Transverse colon (tissue), 4 donors: ENCODE results near the gene PAPSS1. TPM values are rescaled to one million over a fixed set of nuclear protein-coding genes. Genes with fewer than 3 reads are reported as not detected.

Source experiments
- DNase-seq: peaks from one replicate; pipeline ENCODE4 v3.0.0-alpha.2; 2019
- H3K27ac ChIP-seq, 4 donors: fragments of 200-600 bp; sonication (generic); 2 replicates each; pipeline ENCODE4 v1.5.1; 2016 to 2018; ENCODE audit warnings: inconsistent platforms in 4 of 4
- H3K27me3 ChIP-seq: fragments of 200-600 bp; sonication (generic); 2 replicates; pipeline ENCODE4 v1.5.1; 2017; ENCODE audit warnings: inconsistent platforms
- H3K36me3 ChIP-seq, 4 donors: fragments of 200-600 bp; sonication (generic); 2 replicates each; pipeline ENCODE4 v1.5.1; 2017 to 2019; ENCODE audit warnings: inconsistent platforms in 4 of 4
- H3K4me1 ChIP-seq, 4 donors: fragments of 200-600 bp; sonication (generic); 2 replicates each; pipeline ENCODE4 v1.5.1; 2017 to 2020; ENCODE audit warnings: inconsistent platforms in 4 of 4
- H3K4me3 ChIP-seq, 4 donors: fragments of 200-600 bp; sonication (generic); 1 replicate in 1 of 4; 2 replicates in 3 of 4; pipeline versions ENCODE4 v1.5.1 to v1.6.1; 2017 to 2019; ENCODE audit warnings: inconsistent platforms in 4 of 4
- H3K9me3 ChIP-seq, 2 donors: fragments of 200-600 bp; sonication (generic); 2 replicates each; pipeline ENCODE4 v1.5.1; 2017 to 2019; ENCODE audit warnings: inconsistent platforms in 2 of 2
- CTCF ChIP-seq, 5 experiments: fragments of 200-600 bp in 3 of 5; fragments of 450-650 bp in 2 of 5; sonication (generic) in 3 of 5; IDR thresholded peaks; 1 replicate in 2 of 5; 2 replicates in 3 of 5; pipeline ENCODE4 v1.5.1; 2016 to 2017; ENCODE audit warnings: antibody characterized with exemption in 5 of 5, inconsistent platforms in 3 of 5, mild to moderate bottlenecking in 2 of 5, moderate library complexity in 1 of 5
- EP300 ChIP-seq: sonication (generic); formaldehyde crosslinking; IDR thresholded peaks from one replicate; pipeline ENCODE4 v1.6.1; 2017; ENCODE audit warnings: antibody characterized with exemption, low read depth
- POLR2A ChIP-seq: fragments of 450-650 bp; IDR thresholded peaks from one replicate; pipeline ENCODE4 v1.6.1; 2016; ENCODE audit warnings: antibody characterized with exemption, mild to moderate bottlenecking, moderate library complexity
- POLR2AphosphoS5 ChIP-seq, 3 donors: sonication (generic); formaldehyde crosslinking; IDR thresholded peaks; one replicate each; pipeline ENCODE4 v1.6.1; 2016; ENCODE audit warnings: antibody characterized with exemption in 3 of 3
- WGBS, 2 donors: methylation state at CpG; one replicate each; pipeline ENCODE4 v1.1.5; 2018; ENCODE audit warnings: low coverage in 1 of 2; 5-methylcytosine and 5-hydroxymethylcytosine counted together
- in situ Hi-C, 4 donors: fragments of 200-750 bp; cut with MboI; loops; one replicate each; pipeline versions ENCODE4 v1.15.0 to v1.15.1; 2017; ENCODE audit warnings: low sequenced_read_pairs in 3 of 4, low pct_ligation_motif_present in 1 of 4, low pct_unique_long_range_greater_than_20kb in 1 of 4
- intact Hi-C: fragments of 100-400 bp; cut with DNase I; formaldehyde crosslinking; loops from one replicate; pipeline ENCODE4 v1.15.1; 2023; ENCODE audit warnings: low total_unique reads
- total RNA-seq, 4 donors: library from RNA; depleted of rRNA; stranded (reverse); fragments of >200 nt; gene quantifications; one replicate each; pipeline ENCODE4 v1.1.0, GENCODE V29; 2016

PAPSS1 gene
- total RNA-seq, 4 donors from 2014 or later = 7.5 to 23.3 (median 16.8) TPM

- in situ Hi-C loops = no loop called here
Observed at GRCh38 chr4:107721436-107722100, 1.5 kb upstream of the PAPSS1 start.

GRCh38 chr4:107719207-107719921 lies 670 bp downstream of the PAPSS1 start:
- no peaks in the 10 kb centered on the region for H3K36me3 ChIP-seq
- intact Hi-C loops = no loop called here
- H3K4me1 ChIP-seq = peaks cover 0 to 19% (median 15%) of the 10 kb centered on the region in 4 donors
- peak overlapping the region; percentile 88 to 96 (median 94) for H3K27ac ChIP-seq
- TF ChIP-seq CTCF (IDR thresholded peaks at IDR 0.05) (no peak), POLR2AphosphoS5 (IDR thresholded peaks at IDR 0.05) (no peak), POLR2A (no peak), EP300 (no peak)
- DNase-seq = no peak
- H3K4me3 ChIP-seq = peak overlapping the region; percentile 95 to 98 (median 96)
- in situ Hi-C loops = no loop called here
- no peaks in the 10 kb centered on the region for H3K27me3 ChIP-seq
- 1 to 9% methylated on average over 7 to 23 of the region's 28 CpGs for WGBS, 2 donors
- no peaks in the 10 kb centered on the region for H3K9me3 ChIP-seq

More at GRCh38 chr4:107721436-107722100, 1.5 kb upstream of the PAPSS1 start:
- Histone ChIP-seq H3K4me3 (peak overlapping the region in 3 of 4 donors; percentile 95 to 96 (median 96)), H3K4me1 (peaks cover 0 to 19% (median 15%) of the 10 kb centered on the region in 4 donors), H3K9me3 (no peaks in the 10 kb centered on the region), H3K27ac (peak overlapping the region; percentile 88 to 96 (median 94)), H3K36me3 (no peaks in the 10 kb centered on the region), H3K27me3 (no peaks in the 10 kb centered on the region)
- TF ChIP-seq CTCF (IDR thresholded peaks at IDR 0.05) (no peak), POLR2AphosphoS5 (IDR thresholded peaks at IDR 0.05) (no peak), POLR2A (no peak)
- WGBS, 2 donors = 56 to 71% methylated on average over 4 to 9 of the region's 9 CpGs
- peak; percentile 57 for DNase-seq
- intact Hi-C loops = no loop called here

- DNase-seq = no peak
- H3K9me3 ChIP-seq = no peaks in the 10 kb centered on the region
- in situ Hi-C loops = no loop called here
- H3K27ac ChIP-seq = peak overlapping the region in 2 of 4 donors; percentile 88 to 96
- intact Hi-C loops = no loop called here
- WGBS, 2 donors = 71 to 86% methylated on average over 10 of the region's 10 CpGs
- no peaks in the 10 kb centered on the region for H3K36me3 ChIP-seq
- H3K4me3 ChIP-seq = peak overlapping the region in 1 of 4 donors; percentile 95
- TF ChIP-seq EP300 (no peak), POLR2A (no peak), CTCF (IDR thresholded peaks at IDR 0.05) (no peak), POLR2AphosphoS5 (IDR thresholded peaks at IDR 0.05) (no peak)
- H3K4me1 ChIP-seq = peaks cover 0 to 19% (median 15%) of the 10 kb centered on the region in 4 donors
- no peaks in the 10 kb centered on the region for H3K27me3 ChIP-seq
Observed at GRCh38 chr4:107718351-107718965, 1.6 kb downstream of the PAPSS1 start.

GRCh38 chr4:107714256-107714655 lies 5.8 kb downstream of the PAPSS1 start:
- TF ChIP-seq POLR2AphosphoS5 (IDR thresholded peaks at IDR 0.05) (no peak), CTCF (IDR thresholded peaks at IDR 0.05) (no peak), POLR2A (no peak), EP300 (no peak)
- H3K27me3 ChIP-seq = no peaks in the 10 kb centered on the region
- H3K9me3 ChIP-seq = no peaks in the 10 kb centered on the region
- H3K4me1 ChIP-seq = peaks cover 0 to 10% (median 9%) of the 10 kb centered on the region in 4 donors
- WGBS, 2 donors = 81 to 93% methylated on average over 3 of the region's 3 CpGs
- H3K4me3 ChIP-seq = no peak overlapping the region
- no peak for DNase-seq
- H3K36me3 ChIP-seq = no peaks in the 10 kb centered on the region
- no peak overlapping the region for H3K27ac ChIP-seq
- intact Hi-C loops (no loop called here), in situ Hi-C loops (no loop called here)
